Right kidney (tissue), 1 donor: Measurements from ENCODE around the gene GRM4.

ENCODE experiments used
- DNase-seq: peaks from one replicate; pipeline ENCODE4 v3.0.0-alpha.2; 2016

Gene GRM4

GRCh38 chr6:33977606-33978411, 168.1 kb downstream of the GRM4 start:
- no peak for DNase-seq

GRCh38 chr6:33976437-33977360, 169.2 kb downstream of the GRM4 start:
- no peak for DNase-seq

GRCh38 chr6:33975661-33976436, 170.0 kb downstream of the GRM4 start:
- no peak for DNase-seq

- no peak for DNase-seq
Measured at GRCh38 chr6:33974471-33974870, 171.4 kb downstream of the GRM4 start.

GRCh38 chr6:33974030-33974429, 171.9 kb downstream of the GRM4 start:
- DNase-seq, result no peak

GRCh38 chr6:33971580-33971979, 174.3 kb downstream of the GRM4 start:
- no peak for DNase-seq
